HG02798 (cell line): ENCODE measurements around the gene SMARCD3.

ENCODE experiments used
- ATAC-seq: cut with Tn5 transposase; IDR thresholded peaks from one replicate; pipeline ENCODE4 v1.9.1; 2021; ENCODE audit warnings: mild to moderate bottlenecking; ENCODE audit not compliant: unreplicated experiment, poor library complexity

SMARCD3 gene

GRCh38 chr7:151248346-151249033, at the start of gene SMARCD3:
Gene SMARCD3, minus strand, starts transcription at chr7:151248694. Its CDS starts 132 bp downstream, at chr7:151248562.
- ATAC-seq = no peak

GRCh38 chr7:151296202-151296992, 47.9 kb upstream of the SMARCD3 start:
- ATAC-seq = no peak

- no peak for ATAC-seq
These were observed 44.4 kb upstream of the SMARCD3 start for GRCh38 chr7:151292850-151293249.

- ATAC-seq = no peak
These were observed 42.7 kb upstream of the SMARCD3 start for GRCh38 chr7:151291206-151291605.

GRCh38 chr7:151290355-151290760, 41.9 kb upstream of the SMARCD3 start:
- no peak for ATAC-seq

GRCh38 chr7:151289891-151290290, 41.4 kb upstream of the SMARCD3 start:
- ATAC-seq = no peak

- no peak for ATAC-seq
These were observed 37.7 kb upstream of the SMARCD3 start for GRCh38 chr7:151286148-151286547.

- ATAC-seq = no peak
These were observed 34.8 kb upstream of the SMARCD3 start for GRCh38 chr7:151283302-151283701.

- ATAC-seq = no peak
These were observed 33.6 kb upstream of the SMARCD3 start for GRCh38 chr7:151282111-151282510.

- no peak for ATAC-seq
These were observed 33.2 kb upstream of the SMARCD3 start for GRCh38 chr7:151281686-151282085.

- ATAC-seq = no peak
These were observed 32.0 kb upstream of the SMARCD3 start for GRCh38 chr7:151280388-151281019.

- ATAC-seq = no peak
These were observed 31.4 kb upstream of the SMARCD3 start for GRCh38 chr7:151279868-151280267.

- ATAC-seq = no peak
These were observed 30.5 kb upstream of the SMARCD3 start for GRCh38 chr7:151278949-151279348.

GRCh38 chr7:151277631-151278030, 29.1 kb upstream of the SMARCD3 start:
- ATAC-seq = no peak

GRCh38 chr7:151276666-151277590, 28.4 kb upstream of the SMARCD3 start:
- peak; percentile 71 for ATAC-seq

- no peak for ATAC-seq
These were observed 27.5 kb upstream of the SMARCD3 start for GRCh38 chr7:151275813-151276577.

GRCh38 chr7:151274936-151275812, 26.7 kb upstream of the SMARCD3 start:
- no peak for ATAC-seq

GRCh38 chr7:151274396-151274795, 25.9 kb upstream of the SMARCD3 start:
- no peak for ATAC-seq
